HG03095 (cell line): ENCODE measurements around the gene PODN.

Source experiments
- ATAC-seq: cut with Tn5 transposase; IDR thresholded peaks from one replicate; pipeline ENCODE4 v1.9.1; 2021; ENCODE audit warnings: moderate library complexity; ENCODE audit not compliant: unreplicated experiment

PODN gene

GRCh38 chr1:53049574-53049967 lies 12.4 kb upstream of the PODN start:
- no peak for ATAC-seq

GRCh38 chr1:53050310-53050709 lies 11.7 kb upstream of the PODN start:
- ATAC-seq, result no peak

- ATAC-seq, result no peak
Measured at GRCh38 chr1:53051676-53052075, 10.3 kb upstream of the PODN start.

DNA sequence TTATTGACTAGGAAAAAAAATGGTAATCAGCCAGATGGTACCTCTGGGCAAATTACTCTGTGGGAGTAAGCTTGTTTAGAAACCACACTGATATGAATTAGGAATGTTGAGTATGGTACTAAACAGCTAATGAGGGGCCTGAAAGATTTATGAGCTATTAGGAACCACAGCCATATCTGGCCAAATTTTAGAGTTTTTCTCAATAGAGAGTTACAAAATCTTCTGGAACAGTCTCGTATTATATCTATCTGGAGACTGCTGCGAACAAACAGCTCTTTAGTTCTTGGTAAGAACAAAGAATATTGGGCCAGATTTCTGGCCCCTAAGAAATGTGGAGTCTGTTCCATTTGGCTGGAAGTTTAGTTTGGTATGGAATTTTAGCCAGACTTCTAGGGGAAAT lies 4.9 kb upstream of the PODN start:
- no peak for ATAC-seq

DNA sequence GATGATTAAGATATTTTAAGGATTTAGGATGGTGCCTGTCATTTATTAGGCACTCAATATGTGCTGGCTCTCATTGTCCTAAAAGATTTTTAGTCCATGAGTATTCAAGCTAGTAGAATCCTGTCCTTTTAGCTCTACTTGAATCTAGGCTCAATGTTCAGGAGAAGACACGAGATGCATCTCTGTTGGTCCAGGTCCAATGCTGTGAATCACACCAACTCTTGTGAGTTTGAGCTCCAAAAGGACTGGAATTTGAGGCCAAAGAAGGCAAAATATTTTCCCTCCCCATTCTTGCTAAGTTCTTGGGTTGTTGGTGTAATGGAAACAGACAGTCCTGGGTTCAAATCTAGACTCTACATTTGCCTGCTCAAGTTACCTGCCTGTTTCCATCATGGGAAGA lies 1.4 kb upstream of the PODN start:
- no peak for ATAC-seq

DNA sequence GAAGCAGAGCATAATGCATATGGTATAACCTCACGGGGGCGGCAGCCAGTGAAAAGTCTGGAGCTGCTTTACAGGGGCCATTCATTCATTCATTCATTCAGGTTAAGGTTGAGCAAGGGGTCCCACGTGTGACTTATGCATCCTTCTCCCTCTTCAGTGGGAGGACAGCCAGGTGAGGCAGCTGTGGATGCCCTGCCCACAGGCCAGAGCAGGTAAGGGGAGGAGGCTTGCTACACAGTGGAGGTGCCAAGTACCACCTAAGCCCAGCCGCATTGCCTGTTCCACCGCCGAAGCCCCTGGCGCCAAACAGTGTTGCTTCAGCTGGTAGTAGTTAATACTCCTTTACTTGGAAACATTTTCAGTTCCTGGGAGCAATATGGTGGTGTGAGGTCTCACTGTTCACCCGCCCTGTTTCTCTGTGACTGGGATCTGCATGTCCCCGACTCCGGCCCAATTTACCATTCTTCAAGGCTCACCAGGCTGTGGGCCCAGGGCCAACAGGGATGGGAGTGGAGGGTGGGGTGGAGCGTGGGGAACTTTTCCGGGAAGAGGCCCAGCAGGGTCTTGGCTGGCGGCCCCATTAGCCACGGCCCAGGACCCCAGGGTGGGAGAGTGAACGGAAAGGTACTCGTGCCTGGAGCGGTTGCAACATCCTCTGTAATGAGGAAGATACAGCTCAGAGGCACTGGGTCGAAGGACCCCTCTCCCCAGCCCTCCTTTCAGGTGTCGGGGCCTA lies 722 bp upstream of the PODN start:
- no peak for ATAC-seq

DNA sequence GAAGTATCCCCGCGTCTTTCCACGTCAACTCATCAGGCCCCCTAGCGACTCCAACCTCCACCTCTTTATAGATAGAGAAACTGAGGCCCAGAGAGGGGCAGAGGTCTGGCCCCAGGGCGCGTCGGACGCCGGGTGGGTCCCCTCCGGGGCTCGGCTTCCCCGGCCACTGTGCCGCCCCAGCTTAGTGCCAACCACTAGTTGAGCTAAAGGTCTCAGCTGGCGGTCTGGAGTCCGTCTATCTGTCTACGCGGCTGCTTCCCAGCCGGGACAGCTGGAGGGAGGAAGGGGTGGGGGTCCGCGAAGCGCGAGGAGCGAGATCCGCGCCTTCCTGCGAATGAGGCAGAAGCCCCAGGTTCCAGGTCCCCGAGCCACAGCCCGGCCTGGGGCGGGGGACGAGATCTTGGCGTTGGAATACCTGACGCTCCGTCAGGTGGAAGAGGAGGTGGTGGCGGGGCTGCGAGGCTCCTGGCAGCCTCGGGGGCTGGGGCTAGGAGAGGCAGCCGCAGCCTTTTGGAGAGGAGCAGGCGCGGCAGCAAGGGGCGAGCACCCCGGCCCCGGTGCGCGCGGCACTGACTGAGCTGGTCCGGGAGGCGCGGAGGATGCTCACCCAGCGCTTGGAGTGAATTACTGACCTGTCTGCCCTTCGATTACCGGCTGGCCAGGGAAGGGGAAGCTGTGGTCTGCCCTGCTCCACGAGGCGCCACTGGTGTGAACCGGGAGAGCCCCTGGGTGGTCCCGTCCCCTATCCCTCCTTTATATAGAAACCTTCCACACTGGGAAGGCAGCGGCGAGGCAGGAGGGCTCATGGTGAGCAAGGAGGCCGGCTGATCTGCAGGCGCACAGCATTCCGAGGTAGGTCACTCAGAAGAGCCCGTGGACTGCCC lies 937 bp downstream of the PODN start:
- no peak for ATAC-seq

- no peak for ATAC-seq
Measured at GRCh38 chr1:53063744-53064515, 1.9 kb downstream of the PODN start.

- ATAC-seq, result no peak
Measured at GRCh38 chr1:53065391-53065790, 3.4 kb downstream of the PODN start.

DNA sequence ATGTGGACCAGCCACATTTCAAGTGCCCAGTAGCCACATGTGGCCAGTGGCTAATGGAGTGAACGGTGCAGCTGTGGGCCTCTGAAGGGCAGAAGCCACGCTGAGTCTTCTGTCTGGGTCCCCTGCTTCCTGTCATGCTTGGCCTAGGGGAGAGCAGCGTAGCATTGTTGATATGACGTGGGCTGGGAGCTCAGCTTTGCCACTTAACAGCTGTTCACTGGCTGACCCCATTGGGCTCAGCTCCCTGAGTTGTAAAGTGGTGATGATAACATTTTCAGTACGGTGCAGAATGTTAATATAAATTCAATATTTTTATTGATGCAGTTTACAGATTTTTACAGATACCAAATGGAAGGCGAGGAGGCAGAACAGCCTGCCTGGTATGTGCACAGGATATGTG lies 4.5 kb downstream of the PODN start:
- no peak for ATAC-seq

DNA sequence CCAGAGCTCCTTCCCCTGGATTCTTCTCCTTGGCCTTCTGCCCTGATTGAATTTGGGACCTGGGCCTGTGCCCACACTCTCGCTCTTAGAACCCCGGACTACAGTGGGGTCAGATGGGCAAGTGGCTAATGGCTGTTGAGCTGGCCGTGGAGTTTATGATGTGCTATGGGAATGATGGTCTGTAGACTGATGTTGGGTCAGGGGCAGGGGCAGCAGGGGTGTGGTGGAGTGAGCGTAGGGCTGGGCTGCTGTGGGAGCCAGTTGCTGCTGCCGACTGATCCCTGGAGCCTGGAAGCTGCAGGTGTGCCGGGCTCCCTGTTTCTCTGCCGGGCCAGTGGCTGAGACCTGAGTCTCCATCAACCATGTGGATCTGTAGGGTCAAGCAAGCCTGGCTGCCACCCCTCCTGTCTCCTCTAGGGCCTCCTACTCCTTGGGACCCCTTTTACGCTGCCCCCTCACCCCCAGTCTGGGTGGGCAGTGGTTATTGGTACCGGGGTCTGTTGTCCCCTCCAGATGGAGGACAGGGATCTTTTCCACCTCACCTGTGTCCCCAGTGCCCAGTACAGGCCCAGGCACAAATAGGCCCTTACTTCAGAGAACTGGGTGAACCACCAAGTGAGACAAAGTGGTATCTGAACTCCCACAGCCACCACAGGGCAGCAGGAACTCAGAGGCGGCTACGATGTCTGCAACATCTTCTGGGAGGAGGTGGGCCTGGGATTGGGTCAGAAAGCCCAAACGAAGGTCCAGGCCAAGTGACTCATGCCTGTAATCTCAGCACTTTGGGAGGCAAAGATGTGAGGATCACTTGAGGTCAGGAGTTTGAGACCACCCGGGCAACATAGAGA lies 5.1 kb downstream of the PODN start:
- no peak for ATAC-seq

DNA sequence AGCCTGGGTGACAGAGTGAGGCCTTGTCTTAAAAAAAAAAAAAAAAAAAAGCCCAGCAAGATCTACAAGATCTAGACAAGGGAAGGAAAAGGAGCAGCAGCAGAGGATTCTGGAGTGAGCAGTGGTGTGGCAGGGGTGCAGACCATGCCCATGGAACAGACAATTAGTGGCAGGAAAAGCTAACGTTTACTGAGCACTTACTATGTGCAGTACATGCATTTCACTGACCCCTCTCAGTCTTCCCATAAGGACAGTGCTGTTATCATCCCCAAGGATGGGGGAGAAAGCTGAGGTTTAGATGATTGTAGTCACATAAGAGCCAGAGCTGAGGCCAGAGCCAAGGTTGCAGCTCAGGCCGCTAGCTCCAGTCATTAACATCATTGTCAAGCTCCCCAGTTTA lies 5.9 kb downstream of the PODN start:
- no peak for ATAC-seq

DNA sequence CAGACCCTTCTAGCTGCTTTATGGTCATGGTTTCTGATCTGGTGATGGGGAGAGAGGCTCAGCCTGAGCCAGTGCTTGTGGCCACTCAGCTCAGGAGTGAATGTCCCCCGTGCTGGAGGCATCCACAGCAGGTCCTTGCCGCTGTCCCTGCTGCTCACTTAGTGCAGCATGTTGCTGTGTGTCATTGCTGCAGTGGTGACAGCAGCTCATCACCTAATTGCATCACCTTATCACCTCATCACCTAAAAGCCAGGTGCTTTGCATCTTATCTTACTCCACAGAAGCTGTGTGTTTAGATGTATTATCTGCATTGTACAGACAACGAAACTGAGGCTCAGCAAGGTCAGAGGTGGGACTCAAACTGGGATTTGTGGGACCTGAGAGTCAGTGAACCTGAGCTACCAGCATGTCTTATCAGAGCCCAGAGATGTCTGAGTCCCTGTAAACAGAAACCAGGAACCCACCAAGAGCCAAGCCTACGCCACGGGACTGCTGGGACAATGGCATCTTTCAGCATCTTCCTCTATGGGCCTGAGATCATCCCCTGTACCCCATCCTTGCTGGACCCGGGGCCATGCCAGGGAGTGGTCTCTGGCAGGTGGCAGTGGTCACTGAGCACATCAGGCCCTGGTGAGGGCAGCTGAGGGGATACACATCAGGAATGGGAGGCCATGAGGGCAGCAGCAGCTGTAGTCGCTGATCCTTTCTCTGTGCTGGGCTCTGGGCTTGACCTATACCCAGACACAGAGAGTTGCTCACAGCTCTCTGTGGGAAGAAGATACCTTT lies 6.5 kb downstream of the PODN start:
- ATAC-seq, result no peak

DNA sequence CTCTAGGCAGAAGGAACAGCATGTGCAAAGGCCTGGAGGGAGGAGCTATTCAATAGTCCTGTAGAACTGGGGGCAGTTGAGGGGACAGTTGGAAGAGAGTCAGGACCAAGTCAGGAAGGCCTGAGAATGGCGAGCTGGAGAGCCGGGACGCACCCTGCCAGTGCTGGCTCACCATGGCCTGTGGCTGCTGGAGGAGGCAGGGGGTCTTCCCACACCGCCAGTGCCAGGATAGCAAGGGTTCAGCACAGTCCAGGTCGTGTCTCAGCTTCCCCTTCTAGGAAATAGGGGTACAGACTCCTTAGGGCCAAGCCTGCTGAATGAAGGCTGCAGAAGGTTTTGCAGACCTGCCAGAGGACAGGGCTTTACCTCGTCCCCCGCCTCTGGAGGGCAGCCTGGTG lies 7.3 kb downstream of the PODN start:
- no peak for ATAC-seq

- ATAC-seq, result no peak
Measured at GRCh38 chr1:53069663-53070327, 7.8 kb downstream of the PODN start.

GRCh38 chr1:53070621-53071020 lies 8.6 kb downstream of the PODN start:
- no peak for ATAC-seq

GRCh38 chr1:53071167-53071865 lies 9.3 kb downstream of the PODN start:
- no peak for ATAC-seq

DNA sequence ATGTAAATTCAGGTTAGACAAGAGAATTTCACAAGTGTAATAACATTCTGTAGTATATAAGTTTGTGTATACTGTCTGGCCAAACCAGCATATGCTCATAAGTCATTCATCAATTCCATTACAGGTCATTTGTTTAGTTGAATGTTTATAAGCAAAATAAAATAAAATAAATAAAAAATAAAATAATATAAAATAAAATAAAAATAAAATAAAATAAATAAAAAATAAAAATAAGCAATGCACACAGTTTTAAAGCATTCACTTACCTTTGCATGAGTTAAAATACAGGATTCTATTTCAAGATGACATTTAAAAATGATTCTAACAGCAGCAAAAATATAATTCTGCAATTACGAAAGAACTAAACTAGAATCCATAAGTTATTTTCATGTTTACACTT lies 9.9 kb downstream of the PODN start:
- no peak for ATAC-seq

- ATAC-seq, result no peak
Measured at GRCh38 chr1:53073287-53073686, 11.3 kb downstream of the PODN start.
